GM19035 (cell line): Measurements from ENCODE around the gene KANK2.
A peak's percentile ranks its signal among the peaks of the same experiment; 100 is the strongest.
"Not testable (repeated sequence)": the region's sequence is repeated elsewhere in the genome, so short reads cannot be mapped to it uniquely, and the experiment has no call there.

ENCODE experiments used
- ATAC-seq: cut with Tn5 transposase; IDR thresholded peaks from one replicate; pipeline ENCODE4 v1.9.1; 2021; ENCODE audit not compliant: unreplicated experiment

The KANK2 gene

DNA sequence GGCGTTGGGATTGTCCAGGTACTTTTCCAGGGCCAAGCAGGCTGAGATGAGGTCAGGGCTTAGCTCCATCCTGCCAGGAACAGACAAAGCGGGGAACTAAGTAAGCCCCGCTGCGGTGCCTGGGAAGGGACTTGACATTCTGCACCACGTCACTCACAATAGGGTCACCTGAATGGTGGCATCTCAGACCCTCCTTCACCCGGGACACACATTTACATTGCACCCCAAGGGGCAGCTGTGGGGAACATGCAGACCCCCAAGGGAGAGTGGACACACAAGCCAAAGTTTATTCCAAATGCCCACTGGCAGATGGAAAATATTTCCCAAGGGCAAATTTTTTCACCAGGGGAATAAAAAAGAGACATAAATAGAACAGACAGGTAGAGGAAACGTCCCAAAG lies 21.4 kb downstream of the KANK2 start:
- no peak for ATAC-seq

DNA sequence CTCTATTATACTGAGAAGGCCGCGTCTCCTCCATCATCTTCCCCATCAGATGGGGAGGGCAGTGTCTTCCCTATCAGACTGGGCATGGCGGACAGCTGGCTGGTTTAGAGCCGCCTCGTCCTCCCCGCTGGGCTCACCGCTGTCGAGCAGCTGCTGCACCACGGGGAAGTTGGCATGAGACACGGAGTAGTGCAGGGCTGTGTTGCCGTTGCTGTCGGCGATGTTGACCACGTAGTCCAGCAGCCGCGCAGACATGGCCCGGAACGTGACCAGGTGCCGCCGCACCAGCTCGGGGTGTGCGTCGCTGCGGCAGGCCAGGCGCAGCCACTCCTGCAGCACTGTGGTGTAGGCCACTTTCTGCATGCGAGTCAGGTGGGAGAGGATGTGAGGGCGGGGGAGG lies 23.0 kb downstream of the KANK2 start:
- no peak for ATAC-seq

DNA sequence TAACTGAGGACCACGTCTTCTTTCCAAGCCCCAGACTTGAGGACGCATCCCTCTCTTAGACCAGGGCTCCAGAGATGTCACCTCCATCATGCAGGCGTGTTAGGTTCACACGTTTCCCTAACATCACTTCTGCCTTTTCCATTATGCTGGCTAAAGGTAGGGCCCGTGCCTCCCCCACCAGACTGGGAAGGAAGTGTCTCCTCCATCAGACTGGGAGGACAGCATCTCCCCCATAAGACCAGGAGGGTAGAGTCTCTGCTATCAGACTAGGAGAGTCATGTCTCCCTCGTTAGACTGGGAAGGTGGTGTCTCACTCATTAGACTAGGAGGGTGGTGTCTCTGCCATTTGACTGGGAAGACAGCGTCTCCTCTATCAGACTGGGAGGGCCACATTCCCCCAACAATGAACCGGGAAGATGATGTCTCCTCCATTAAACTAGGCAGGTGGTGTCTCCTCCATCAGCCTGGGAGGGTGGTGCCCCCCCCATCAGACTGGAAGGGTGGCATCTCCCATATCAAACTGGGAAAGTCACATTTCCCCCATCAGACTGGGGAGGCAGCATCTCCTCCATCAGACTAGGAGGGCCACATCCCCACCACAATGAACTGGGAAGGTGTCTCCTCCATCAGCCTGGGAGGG lies 23.7 kb downstream of the KANK2 start:
- ATAC-seq = no peak

DNA sequence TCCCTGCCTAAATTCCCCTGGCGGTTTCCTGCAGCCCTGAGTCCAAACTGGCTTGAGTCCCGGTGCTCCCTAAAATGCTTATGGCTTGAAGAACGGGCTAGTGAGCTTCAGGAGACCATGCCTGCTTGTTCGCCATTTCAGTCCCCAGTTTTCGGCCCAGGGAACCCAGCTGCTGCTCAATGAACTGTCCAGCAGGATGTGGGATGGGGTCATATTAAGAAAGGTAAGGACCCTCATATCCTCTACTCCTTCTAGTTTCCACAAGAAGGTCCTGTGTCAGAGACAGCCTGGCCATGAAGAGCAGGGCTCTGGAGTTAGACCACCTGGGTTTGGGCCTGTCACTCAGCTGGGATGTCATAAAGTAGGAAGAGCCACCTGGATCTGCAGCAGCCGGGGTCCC lies 24.8 kb downstream of the KANK2 start:
- no peak for ATAC-seq

DNA sequence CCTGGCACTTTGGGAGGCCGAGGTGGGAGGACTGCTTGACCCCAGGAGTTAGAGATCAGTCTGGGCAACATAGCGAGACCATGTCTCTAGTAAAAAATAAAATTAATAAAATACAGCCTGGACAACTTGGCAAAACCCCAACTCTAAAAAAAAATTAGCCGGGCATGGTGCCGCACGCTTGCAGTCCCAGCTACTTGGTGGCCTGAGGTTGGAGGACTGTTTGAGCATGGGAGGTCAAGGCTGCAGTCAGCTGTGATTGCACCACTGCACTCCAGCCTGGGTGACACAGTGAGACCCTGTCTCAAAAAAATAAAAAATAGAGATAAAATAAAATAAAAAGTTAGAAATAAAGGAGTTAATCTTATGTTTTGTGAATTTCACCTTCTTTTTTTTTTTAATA lies 26.2 kb downstream of the KANK2 start:
- no peak for ATAC-seq

DNA sequence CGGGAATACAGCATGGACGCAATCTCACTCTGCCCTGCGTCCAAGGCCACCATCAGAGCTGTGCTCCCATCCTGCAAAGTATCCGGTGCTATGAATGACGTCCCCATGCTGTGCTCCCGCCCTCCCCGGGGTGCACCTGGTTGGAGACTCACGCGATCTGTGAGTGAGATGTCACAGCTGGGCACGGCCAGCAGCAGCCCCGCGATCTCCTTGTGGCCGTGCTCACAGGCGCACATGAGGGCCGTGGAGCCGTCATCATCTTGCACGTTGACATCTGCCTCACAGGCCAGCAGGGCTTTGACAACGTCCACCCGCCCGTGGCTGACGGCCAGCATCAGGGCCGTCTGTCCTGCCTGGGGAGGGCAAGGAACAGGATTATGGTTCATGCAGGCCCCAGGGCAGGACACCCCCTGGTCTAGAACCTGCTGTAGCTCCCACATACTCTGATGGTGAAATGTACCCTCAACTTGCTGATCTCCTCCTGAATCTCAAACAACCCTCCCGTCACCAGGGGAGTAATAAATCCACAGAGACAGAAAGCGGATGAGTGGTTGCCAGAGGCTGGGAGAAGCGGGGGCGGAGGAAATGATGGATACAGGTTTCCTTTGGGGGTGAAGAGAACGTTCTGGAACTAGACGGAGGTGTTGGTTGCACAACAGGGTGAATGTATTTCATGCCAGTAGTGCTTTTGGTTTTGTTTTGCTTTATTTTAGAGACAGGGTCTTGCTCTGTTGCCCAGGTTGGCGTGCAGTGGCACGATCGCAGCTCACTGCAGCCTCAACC lies 27.3 kb downstream of the KANK2 start:
- ATAC-seq = no peak

DNA sequence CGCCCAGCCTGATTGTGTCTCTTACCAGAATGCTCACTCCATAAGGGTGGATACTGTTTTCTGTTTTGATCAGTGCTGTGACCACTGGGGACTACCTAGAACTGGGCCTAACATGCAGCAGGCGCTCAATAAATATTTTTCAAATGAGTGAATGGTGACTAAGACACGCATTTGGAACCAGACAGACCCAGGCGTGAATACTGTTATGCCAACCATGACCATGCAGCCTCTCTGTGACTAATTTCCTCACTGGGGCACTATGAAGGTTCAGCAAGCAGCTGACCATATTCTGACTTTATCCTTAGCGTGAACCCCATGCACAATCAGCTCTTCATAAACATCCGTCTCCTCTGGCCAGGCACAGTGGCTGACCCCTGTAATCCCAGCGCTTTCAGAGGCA lies 28.8 kb downstream of the KANK2 start:
- no peak for ATAC-seq

DNA sequence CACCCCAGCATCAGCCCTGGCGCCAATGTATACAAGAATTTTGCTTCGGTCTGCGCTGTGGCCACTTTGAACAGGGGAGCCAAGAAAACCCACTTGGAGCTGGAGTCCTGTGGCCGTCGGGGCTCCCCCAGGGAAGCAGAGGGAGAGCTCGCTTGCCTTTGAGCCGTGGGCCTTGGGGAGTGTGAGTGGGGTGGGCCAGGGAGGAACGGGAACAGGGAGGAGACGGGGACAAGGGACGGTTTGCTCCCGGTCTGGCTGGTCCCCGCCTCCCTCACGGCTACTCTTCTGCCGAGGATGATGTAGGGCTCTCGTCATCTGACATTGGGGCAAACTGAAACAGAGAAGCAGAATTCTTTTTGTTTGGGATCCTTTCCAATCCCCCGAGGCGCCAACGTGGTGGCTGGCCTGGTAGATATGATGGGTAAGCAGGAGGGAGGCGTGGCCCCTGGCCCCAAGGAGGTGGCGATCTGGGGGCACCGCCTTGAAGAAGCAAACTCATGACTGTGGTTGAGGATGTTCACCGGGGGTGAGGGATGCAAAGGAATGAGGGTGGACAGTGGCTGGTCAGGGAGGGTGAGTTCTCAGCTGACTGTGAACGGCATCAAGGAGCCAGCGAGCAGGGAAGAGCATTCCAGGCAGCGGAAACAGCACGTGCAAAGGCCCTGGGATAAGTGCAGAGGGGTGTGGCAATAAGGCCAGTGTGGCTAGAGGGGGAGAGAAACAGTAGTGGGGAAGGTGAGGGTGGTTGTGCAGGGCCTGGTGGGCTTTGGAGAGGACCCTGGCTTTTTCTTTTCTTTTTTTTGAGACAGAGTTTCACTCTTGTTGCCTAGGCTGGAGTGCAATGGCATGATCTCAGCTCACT lies 30.8 kb downstream of the KANK2 start:
- ATAC-seq = no peak

DNA sequence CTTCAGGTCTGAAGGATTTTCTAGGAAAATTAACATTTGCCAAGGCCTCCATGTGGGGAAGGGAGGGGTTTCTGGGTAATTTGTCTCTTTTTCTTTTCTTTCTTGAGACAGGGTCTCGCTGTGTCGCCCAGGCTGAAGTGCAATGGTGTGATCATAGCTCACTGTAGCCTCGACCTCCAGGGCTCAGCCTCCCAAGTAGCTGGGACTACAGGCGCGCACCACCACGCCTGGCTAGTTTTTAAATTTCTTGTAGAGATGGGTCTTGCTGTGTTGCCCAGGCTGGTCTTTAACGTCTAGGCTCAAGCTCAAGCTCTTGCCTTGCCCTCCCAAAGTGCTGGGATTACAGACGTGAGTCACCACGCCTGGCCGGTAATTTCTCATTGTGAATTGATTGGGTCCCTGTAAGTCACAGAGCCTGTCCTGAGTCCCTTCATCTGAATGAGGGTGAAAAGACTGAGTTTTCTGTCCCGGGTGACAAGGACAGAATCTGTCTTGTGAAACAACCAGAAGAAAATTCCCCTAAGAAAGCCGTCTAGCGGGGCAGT lies 31.8 kb downstream of the KANK2 start:
- no peak for ATAC-seq

DNA sequence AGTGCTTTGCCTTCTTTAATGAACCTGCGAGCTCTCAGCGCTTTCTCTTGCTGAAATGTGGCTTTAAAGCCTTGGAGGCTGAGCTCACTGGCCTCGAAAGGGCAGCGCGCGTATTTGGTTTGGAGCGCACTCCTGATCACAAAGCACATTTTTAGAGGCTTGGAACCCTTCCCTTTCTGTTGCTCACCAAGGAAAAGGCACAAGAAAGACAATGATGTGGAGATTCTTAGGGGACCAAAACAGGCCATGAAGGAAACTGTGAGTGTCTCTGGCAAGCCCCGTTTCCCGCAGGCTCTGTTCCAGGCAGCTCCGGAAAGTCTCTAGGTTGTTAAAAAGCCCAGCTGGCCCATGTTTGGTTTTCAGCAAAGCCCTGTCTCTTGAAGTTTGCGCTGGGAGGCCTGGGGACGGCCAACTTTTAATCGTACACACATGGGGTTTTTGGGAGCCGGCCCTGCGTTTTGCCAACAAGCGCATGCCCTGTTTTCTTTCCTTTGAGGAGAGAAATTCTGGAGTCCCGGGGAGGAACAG lies 32.4 kb downstream of the KANK2 start:
- no peak for ATAC-seq

DNA sequence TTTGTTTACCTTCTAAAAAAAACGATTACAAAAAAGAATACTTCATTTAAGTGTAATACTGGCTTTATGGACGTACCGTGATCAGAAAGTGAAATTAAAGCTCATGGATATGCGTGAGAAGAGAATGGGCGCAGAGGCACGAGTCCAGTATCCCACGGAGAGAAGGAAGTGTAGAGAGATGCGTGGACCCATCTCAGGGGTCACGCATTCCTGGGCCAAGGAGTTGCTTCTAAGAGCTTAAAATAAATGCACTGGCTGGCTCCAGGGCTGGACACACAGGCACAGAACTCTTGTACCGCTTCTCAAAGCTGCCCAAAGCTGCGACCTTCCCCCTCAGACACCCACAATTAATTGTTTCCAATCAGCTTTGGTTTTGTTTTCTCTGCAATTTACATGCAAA lies 33.0 kb downstream of the KANK2 start:
- no peak for ATAC-seq

DNA sequence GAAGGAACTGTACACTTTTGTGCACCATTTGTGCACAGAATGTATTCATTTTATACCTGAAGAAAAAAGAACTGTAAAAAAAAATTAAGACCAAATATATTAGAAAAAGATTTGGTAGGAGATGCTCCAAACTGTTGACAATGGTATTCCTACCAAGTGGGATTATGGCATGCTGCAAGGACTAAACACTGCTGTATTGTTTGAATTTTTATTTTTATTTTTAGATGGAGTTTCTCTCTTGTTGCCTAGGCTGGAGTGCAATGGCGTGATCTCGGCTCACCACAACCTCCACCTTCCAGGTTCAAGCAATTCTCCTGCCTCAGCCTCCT lies 36.9 kb downstream of the KANK2 start:
- ATAC-seq = not testable (repeated sequence)

DNA sequence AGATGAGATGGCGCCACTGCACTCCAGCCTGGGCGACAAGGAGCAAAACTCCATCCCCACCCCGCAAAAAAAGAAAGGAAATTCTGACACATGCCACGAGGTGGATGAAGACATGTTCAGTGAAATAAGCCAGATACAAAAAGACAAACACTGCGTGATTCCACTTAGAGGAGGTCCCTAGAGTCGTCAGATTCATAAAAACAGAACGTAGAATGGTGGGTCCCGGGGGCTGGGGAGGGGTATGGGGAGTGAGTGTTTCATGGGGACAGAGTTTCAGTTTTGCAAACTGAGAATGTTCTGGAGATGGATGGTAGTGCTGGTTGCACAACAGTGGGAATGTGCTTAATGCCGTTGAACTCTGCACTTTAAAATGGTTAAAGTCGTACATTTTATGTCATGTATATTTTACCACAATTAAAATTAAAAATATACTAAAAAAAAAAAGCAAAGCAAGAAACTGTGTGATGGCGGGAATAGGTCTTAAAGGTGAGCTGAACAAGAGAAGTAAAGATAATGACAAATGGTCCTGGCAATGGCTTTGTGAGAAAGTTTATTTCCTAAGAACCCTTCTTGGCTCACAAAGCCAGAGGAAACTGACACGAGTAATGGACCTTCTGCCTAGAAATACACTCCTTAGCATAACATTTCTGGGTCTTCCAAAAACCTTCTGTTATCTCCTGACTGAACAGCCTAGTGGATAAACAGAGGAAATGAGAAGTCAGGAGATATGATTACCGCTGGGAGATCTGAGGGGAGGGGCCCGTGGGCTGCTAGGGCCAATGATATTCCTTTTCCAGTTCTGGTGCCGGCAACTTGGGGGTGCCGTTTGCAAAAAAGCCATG lies 37.5 kb downstream of the KANK2 start:
- no peak for ATAC-seq

DNA sequence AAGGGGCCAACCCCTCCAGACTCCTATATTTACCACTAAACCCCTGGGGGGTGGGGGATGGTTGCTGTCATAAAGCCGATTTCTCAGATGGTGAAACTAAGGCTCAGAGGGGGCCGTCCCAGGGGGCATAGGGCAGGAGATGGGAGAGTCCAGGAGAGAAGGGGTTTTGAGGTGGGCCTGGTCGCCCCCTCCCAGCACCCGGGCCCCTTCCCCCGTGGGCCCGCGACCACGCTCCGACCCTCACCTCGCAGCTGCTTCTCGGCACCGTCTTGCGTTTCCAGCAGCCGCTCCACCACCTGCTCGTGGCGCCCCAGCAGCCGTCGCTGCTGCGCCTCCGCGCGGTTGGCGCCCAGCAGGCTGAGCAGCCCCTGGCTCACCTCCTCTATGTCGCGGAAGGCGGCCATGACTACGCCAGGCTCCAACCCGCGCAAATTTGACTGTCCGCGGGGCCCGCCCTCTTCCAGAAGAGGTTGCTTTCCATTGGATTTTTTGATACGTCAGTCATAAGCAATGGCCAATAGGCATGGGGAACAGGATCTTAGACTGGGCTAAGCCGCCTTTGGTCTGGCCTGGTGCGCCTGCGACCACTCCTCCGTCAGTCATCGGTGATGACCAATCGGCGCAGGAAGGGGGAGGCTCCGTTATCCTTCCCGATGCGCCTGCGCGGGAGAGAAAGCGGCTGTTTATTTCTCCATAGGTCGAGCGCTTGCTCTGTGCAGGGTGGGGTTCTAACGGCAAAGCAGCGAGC lies 41.8 kb downstream of the KANK2 start, which contains the start of gene SPC24:
SPC24 (minus strand) TSS at position 410 of the 748 bp plus-strand sequence; CDS start at position 404, 6 bp downstream.
- peak; percentile 94 for ATAC-seq

DNA sequence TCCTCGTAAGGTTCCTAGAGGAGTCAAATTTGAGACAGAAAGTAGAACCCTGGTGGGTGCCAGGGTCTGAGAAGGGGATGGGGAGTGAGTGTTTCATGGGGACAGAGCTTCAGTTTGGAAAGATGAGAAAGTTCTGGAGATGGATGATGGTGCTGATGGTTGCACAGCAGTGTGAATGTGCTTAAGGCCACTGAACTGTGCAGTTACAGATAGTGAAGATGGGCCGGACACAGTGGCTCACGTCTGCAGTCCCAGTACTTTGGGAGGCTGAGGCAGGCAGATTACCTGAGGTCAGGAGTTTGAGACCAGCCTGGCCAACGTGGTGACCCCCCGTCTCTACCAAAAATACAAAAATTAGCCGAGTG lies 42.7 kb downstream of the KANK2 start:
- ATAC-seq = no peak

DNA sequence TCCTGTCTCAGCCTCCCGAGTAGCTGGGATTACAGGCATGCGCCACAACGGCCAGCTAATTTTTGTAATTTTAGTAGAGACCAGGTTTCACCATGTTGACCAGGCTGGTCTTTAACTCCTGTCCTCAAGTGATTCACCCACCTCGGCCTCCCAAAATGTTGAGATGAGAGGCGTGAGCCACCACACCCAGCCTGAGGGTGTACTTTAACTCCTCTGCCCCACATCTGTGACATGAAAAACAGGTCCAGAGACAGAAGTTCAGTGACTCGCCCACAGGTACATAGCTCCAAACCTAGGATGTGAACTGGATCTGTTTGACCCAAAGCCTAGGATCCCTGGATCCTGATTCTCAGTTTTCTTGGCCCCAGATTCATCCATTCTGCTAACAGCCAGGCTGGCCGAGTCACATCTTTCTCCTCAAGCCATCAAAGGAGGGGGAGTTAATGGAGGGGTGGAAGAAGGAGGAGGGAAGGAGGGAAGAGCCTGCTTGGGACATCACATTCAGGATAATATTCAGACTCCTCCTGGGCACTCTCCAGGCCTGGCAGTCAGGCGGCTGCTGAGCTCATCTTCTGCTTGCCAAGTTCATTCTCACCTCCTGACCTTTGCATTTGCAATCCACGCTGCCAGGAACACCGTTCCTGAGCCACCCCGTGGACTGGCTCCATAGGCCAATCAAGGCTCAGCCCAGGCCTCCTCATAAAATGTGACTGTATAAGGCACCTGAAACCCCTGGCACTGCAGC lies 44.9 kb downstream of the KANK2 start:
- ATAC-seq = no peak

DNA sequence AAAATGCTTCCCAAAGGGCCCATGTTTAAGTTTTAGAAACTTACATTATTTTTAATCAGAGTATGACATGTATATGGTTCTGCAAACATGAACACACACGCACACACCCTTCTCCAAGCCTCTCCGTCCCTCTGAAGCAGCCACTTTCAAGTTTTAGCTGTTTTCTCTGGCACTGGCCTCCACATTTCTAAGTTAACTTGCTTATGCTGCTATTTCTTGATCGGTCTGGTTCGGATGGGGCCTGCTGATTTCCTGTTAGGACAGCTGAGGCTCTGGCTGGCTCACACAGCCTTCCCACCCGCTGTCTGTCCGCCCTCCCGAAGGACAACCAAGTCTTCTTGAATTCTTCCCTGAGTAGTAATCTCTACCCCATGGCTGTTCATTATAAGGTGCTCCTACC lies 46.2 kb downstream of the KANK2 start:
- ATAC-seq = no peak

DNA sequence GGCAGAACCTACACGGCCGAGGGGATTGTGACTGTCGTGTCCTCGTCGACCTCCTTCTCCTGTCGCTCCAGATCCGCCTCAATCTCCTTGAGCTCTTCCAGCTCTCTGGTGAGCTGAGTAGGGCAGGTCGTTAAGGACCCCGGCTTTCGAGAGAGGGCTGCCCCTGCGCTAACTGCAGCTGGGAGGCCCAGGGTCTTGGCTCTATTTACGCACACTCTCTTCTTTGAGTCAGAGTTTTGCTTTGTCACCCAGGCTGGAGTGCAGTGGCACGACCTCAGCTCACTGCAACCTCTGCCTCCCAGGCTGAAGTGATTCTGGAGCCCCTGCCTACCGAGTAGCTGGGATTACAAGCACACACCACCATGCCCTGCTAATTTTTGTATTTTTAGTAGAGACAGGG lies 49.3 kb downstream of the KANK2 start:
- no peak for ATAC-seq

DNA sequence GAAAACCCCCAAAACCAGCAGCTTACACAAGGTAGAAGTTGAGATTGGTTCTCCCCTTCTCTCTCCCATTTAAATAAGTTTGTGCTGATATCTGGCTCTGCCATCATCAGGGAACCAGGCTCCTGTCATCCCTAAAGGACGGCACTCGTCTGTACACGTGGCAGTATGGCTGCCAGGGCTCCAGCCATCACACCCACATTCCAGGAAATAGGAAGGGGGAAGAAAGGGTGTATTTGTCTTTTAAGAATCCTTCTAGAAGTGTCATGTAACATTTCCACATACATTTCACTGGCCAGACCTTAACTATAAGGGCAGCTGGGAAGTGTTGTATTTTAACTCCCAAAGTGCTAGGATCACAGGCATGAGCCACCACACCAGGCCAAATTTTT lies 51.8 kb downstream of the KANK2 start:
- ATAC-seq = no peak
